Hindlimb muscle (tissue), 1 donor: ENCODE measurements around the gene ITSN2. TPM values are rescaled to one million over a fixed set of nuclear protein-coding genes. Genes with fewer than 3 reads are reported as not detected.
"Not testable (repeated sequence)": the region's sequence is repeated elsewhere in the genome, so short reads cannot be mapped to it uniquely, and the experiment has no call there.

Experiments used
- DNase-seq: peaks from one replicate; pipeline ENCODE4 v3.0.0-alpha.2; 2013
- polyA plus RNA-seq: library from polyadenylated mRNA; unstranded; fragments of 120-200 nt; gene quantifications from one replicate; pipeline ENCODE4 v1.2.1, GENCODE V29; 2013; ENCODE audit not compliant: insufficient read length

The ITSN2 gene
- polyA plus RNA-seq, 1 donor: 20.2 TPM

- no peak for DNase-seq
These were observed 150.3 kb downstream of the ITSN2 start for GRCh38 chr2:24210106-24210455.

- DNase-seq: no peak
These were observed 150.8 kb downstream of the ITSN2 start for GRCh38 chr2:24209389-24210105.

- DNase-seq: no peak
These were observed 151.8 kb downstream of the ITSN2 start for GRCh38 chr2:24208490-24208889.

- no peak for DNase-seq
These were observed 153.0 kb downstream of the ITSN2 start for GRCh38 chr2:24207359-24207758.

GRCh38 chr2:24206714-24207113 is 153.6 kb downstream of the ITSN2 start:
- DNase-seq: no peak

- DNase-seq: no peak
These were observed 154.1 kb downstream of the ITSN2 start for GRCh38 chr2:24206242-24206641.

GRCh38 chr2:24205131-24205530 is 155.2 kb downstream of the ITSN2 start:
- no peak for DNase-seq

GRCh38 chr2:24204505-24204904 is 155.8 kb downstream of the ITSN2 start:
- no peak for DNase-seq

- DNase-seq: no peak
These were observed 156.6 kb downstream of the ITSN2 start for GRCh38 chr2:24203787-24204150.

- DNase-seq: no peak
These were observed 157.1 kb downstream of the ITSN2 start for GRCh38 chr2:24203029-24203786.

- DNase-seq: no peak
These were observed 159.5 kb downstream of the ITSN2 start for GRCh38 chr2:24200799-24201198.

GRCh38 chr2:24199968-24200590 is 160.3 kb downstream of the ITSN2 start:
- no peak for DNase-seq

GRCh38 chr2:24197213-24197612 is 163.1 kb downstream of the ITSN2 start:
- not testable (repeated sequence) for DNase-seq

GRCh38 chr2:24191848-24192247 is 168.5 kb downstream of the ITSN2 start:
- no peak for DNase-seq

- no peak for DNase-seq
These were observed 169.2 kb downstream of the ITSN2 start for GRCh38 chr2:24191156-24191555.

- no peak for DNase-seq
These were observed 169.8 kb downstream of the ITSN2 start for GRCh38 chr2:24190503-24190902.

- no peak for DNase-seq
These were observed 170.8 kb downstream of the ITSN2 start for GRCh38 chr2:24189551-24189950.

- no peak for DNase-seq
These were observed 176.8 kb downstream of the ITSN2 start for GRCh38 chr2:24183366-24184069.

GRCh38 chr2:24182507-24182906 is 177.8 kb downstream of the ITSN2 start:
- no peak for DNase-seq

- no peak for DNase-seq
These were observed 178.5 kb downstream of the ITSN2 start for GRCh38 chr2:24181849-24182248.

- DNase-seq: no peak
These were observed 180.7 kb downstream of the ITSN2 start for GRCh38 chr2:24179683-24180082.

- no peak for DNase-seq
These were observed 184.0 kb downstream of the ITSN2 start for GRCh38 chr2:24176326-24176725.

- DNase-seq: no peak
These were observed 184.6 kb downstream of the ITSN2 start for GRCh38 chr2:24175631-24176187.
